Measurements from ENCODE around the gene YY1. TPM values are rescaled to one million over a fixed set of nuclear protein-coding genes. Genes with fewer than 3 reads are reported as not detected.
"Not testable (repeated sequence)": the region's sequence is repeated elsewhere in the genome, so short reads cannot be mapped to it uniquely, and the experiment has no call there.

Gene YY1
- polyA plus RNA-seq, 4 donors: 131 to 164 (median 160) TPM

DNA sequence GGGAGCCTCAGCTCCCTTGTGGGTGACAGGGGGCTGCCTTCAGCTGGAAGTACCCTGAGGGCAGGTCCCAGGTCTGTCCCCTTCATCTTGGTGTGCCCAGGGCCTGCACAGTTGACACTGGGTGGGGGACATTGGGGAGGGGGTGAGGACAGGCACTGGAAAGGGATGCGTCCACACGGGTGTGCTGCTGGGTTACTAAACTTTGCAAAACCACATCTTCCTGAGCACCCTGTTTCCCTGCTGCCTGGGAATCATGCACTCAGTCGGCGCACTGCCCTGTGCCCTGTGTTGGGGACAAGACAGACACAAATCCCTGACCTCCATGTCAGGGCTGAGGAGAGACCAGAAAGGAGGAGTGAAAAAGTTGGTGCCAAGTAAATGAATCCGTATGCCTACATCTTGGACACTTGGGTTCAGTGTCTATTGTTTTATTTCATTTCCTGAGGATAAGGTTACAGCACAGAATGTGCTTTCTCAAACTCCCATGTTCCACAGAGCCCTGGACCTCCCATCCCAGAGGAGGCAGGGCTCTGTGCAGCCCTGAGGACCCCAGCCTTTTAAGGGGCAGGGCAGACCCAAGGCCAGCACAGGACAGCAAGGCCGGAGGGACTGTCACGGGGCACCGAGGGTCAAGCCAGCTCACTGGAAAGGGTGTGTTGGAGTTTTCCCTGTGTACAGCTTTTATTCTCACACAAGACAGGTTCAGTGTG is 70.2 kb downstream of the YY1 start:
- no peak for DNase-seq (ENCODE audit: low read depth in 4 of 4, low spot score in 3 of 4)

GRCh38 chr14:100312110-100312876 is 73.3 kb downstream of the YY1 start:
- DNase-seq (ENCODE audit: low read depth in 4 of 4, low spot score in 3 of 4): not testable (repeated sequence)

DNA sequence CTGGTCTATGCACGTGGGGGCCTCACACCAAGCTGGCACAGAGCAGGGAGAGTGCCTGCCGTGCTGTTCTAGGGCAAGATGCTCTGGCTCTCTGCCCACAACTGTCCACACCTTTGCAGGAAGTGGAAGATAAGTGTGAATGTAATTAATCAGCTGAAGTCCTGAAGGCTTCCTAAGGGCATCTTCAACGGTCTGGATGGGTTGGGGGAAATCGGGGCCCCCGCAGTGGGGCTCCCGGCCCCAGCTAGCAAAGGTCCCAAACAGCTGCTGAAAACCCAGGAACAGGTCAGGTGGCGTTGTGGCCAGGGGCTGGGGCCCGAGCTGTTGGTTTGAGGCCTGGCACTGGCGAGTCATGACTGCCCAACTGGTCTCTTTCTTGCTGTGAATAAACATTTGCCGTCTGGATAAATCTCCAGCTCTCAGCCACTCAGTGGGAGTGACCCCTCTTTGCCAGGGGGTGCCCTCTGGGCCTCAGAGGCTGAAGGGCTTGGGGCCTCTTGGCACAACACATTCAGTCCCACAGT is 74.0 kb downstream of the YY1 start:
- no peak for DNase-seq (ENCODE audit: low read depth in 4 of 4, low spot score in 3 of 4)

GRCh38 chr14:100313464-100314230 is 74.7 kb downstream of the YY1 start:
- DNase-seq (ENCODE audit: low read depth in 4 of 4, low spot score in 3 of 4): no peak

DNA sequence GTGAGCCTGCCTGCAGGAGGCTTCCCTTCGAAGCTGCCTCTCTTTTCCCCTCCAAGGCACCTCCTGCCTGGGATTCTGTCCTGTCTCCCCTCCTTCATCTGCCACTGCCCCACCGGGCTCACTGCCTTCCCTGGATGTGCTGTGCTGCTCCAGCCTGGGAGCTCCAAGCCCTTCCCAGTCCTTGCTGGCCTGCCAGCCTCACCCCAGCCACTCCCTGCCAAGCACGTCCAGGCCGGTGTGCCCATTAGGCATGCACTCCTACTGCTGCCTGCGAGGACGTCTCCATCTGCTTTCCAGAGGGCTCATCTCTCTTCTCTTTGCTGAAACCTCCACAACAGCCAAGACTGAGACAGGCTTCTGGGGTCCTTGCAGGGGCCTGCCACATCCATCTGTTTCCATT is 75.8 kb downstream of the YY1 start:
- no peak for DNase-seq (ENCODE audit: low read depth in 4 of 4, low spot score in 3 of 4)

DNA sequence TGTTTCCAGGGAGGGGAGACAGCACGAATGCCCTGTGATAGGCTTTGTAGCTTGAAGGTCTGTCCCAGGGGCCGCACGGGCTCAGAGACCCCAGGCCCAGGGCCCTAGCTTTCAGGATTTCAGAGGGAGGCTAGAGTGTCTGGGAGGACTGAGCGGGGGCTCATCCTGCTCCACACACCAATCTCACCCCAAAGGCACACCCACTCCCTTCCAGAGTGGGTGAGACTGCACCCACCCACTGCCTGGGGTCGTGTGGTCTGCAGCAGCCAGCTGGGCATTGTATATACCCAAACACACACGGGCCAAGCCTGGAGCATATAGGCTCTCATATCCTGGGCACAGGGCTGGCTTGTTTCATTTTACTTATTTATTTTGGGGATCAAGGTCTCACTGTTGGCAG is 78.4 kb downstream of the YY1 start:
- DNase-seq (ENCODE audit: low read depth in 4 of 4, low spot score in 3 of 4): no peak

DNA sequence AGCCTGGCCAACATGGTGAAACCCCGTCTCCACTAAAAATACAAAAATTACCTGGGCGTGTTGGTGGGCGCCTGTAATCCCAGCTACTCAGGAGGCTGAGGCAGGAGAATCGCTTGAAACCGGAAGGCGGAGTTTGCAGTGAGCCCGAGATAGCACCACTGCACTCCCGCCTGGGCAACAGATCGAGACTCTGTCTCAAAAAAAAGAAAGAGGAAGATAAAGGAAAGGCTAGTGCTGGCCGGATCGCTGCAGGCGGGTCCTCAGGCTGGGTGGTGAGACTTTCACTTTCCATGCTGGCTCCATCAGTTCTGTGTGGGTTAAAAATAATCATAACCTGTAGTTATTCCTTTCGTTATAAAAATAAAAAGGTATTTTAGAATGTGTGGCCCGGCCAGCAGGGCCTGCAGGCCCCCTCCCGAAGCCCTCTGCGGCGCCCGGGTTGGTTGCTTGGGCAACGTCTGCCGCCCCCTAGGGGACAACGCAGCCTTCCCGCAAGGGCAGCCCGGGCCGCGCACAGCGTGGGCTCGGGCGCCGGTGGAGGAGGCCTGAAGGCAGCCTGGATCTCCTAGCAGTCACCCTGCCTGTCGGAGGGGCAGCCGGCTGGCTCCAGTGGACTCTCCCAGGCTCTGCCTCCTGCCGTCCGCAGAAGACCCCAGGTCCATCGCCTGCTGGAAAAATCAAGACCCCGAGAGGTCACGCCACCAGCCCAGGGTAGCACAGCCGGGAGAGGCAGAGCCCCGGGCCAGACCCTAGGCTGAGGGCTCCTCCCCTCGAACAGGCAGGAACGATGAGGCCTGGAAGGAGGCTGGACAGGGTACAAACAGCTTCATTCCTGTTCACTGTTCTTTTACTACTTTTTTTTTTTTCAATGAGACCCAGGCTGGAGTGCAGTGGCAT is 79.2 kb downstream of the YY1 start:
- DNase-seq (ENCODE audit: low read depth in 4 of 4, low spot score in 3 of 4): no peak

DNA sequence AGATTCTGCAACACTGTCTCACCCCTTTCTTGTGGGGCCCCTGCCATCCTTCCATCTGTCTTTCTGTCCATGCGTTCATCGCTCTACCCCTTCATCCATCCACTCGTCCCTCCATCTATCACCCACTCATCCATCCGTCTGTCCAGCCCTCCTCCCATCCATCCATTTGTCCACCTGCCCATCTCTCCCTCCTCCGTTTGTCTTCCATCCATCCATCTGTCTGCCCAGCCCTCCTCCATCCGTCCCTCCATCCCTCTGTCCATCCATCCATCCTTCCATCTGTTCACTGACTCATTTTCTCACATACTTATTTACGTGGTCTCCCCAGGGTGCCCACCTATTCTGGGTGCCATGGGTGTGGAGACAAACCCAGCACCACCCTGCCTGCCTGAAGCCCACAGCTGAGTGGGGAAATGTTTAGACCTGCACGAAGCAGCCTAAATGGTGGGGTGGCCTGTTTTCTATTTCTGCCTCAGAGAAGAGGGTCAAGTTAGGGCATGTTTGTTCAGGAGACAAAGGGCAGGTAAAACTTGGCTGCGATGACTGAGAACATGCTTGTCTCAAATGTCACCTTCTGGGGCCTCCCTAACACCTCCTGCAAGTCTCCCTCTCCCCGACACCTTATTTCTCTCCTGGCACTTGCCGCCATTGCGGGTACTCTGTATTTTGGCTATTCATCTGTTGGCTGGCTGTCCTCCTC is 81.4 kb downstream of the YY1 start:
- no peak for DNase-seq (ENCODE audit: low read depth in 4 of 4, low spot score in 3 of 4)

- no peak for DNase-seq (ENCODE audit: low read depth in 4 of 4, low spot score in 3 of 4)
Measured at GRCh38 chr14:100321473-100322137, 82.7 kb downstream of the YY1 start.

GRCh38 chr14:100322138-100322957 is 83.4 kb downstream of the YY1 start:
- no peak for DNase-seq (ENCODE audit: low read depth in 4 of 4, low spot score in 3 of 4)

GRCh38 chr14:100323121-100323941 is 84.4 kb downstream of the YY1 start, which contains the start of gene SLC25A47:
TSS of gene SLC25A47 (plus strand) at chr14:100323339. CDS start at chr14:100323415, 76 bp downstream.
- no peak for DNase-seq (ENCODE audit: low read depth in 4 of 4, low spot score in 3 of 4)

GRCh38 chr14:100323942-100324307 is 85.0 kb downstream of the YY1 start:
- DNase-seq (ENCODE audit: low read depth in 4 of 4, low spot score in 3 of 4): no peak

DNA sequence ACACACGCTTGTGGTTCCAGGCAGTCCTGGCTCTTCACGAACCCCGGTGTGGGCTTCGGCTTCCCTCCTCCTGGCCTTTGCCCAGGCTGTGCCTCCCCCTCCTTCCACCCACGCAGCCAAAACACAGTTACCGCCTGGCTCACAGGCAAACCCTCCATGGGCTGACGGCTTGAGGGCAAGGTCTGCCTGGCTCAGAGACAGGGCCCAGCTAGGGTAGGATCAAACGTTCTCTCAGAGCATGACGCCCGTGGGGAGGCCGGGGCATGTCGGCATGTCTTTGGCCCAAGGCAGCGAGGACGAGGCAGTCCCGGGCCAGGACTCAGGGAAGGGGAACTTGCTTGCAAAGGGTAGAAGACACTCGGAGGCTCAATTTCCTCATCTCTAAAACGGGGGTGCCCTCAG is 86.3 kb downstream of the YY1 start:
- DNase-seq (ENCODE audit: low read depth in 4 of 4, low spot score in 3 of 4): no peak

DNA sequence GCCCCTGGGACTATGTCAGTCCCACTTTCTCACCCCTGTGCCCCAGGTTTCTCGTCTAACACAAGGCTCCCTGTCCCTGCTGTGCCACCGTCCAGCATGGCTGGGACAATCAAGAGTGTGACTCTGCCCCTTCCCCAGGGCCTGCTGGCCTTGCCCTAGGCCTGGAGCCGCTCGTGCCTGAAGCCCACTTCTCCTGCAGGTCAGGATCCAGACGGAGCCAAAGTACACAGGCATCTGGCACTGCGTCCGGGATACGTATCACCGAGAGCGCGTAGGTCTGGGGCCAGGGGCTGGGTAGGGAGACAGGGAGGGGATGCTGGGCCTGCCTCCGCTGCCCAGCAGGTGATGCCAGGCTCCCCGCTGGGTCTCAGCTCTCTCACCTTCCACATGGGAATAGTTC is 87.0 kb downstream of the YY1 start:
- no peak for DNase-seq (ENCODE audit: low read depth in 4 of 4, low spot score in 3 of 4)

DNA sequence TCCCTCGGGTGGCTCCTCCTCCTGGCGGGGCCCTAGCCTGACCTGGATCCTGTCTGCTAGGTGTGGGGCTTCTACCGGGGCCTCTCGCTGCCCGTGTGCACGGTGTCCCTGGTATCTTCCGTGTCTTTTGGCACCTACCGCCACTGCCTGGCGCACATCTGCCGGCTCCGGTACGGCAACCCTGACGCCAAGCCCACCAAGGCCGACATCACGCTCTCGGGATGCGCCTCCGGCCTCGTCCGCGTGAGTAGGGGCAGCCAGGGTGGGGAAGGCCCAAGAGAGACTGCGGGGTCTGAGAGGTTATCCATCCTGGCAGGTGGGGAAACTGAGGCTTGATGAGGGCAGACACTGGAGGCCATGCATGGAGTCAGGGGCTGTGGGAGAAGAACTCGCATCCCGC is 88.2 kb downstream of the YY1 start:
- DNase-seq (ENCODE audit: low read depth in 4 of 4, low spot score in 3 of 4): no peak

DNA sequence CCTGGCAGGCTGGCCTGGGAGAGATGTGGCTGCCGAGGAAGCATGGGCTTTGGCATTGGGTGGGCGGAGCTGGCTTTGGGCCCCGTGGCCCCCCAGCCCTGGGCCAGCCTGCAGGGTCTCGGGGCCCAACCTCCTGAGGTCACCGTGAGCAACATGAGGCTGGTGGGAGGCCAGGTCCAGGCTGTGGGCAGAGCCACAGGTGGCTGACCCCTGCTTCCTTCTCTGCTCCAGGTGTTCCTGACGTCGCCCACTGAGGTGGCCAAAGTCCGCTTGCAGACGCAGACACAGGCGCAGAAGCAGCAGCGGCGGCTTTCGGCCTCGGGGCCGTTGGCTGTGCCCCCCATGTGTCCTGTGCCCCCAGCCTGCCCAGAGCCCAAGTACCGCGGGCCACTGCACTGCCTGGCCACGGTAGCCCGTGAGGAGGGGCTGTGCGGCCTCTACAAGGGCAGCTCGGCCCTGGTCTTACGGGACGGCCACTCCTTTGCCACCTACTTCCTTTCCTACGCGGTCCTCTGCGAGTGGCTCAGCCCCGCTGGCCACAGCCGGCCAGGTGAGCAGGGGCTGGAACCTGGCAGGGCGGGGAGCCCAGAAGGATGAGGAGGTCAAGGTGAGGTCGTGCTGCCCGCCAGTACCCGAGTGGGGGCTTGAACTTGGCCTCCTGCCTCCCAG is 89.7 kb downstream of the YY1 start:
- no peak for DNase-seq (ENCODE audit: low read depth in 4 of 4, low spot score in 3 of 4)

Measured in right renal pelvis (tissue), 4 donors.